Lower leg skin (tissue), 4 donors: Measurements from ENCODE around the gene PCBP1. TPM values are rescaled to one million over a fixed set of nuclear protein-coding genes. Genes with fewer than 3 reads are reported as not detected.
"Not testable (repeated sequence)": the region's sequence is repeated elsewhere in the genome, so short reads cannot be mapped to it uniquely, and the experiment has no call there.

Experiments
- DNase-seq, 2 donors: peaks; one replicate each; pipeline ENCODE4 v3.0.0-alpha.2; 2019; ENCODE audit warnings: low spot score in 2 of 2
- H3K4me3 ChIP-seq: fragments of 200-600 bp; sonication (generic); 2 replicates; pipeline ENCODE4 v1.5.1; 2017; ENCODE audit warnings: mild to moderate bottlenecking, low read depth; ENCODE audit not compliant: poor library complexity, severe bottlenecking
- POLR2A ChIP-seq, 2 donors: fragments of 450-650 bp; IDR thresholded peaks; one replicate each; pipeline ENCODE4 v1.6.1; 2016 to 2017; ENCODE audit warnings: antibody characterized with exemption in 2 of 2, mild to moderate bottlenecking in 1 of 2, moderate library complexity in 1 of 2
- WGBS, 2 donors: methylation state at CpG; one replicate each; pipeline ENCODE4 v1.1.5; 2018; 5-methylcytosine and 5-hydroxymethylcytosine counted together
- intact Hi-C: fragments of 100-400 bp; cut with DNase I; formaldehyde crosslinking; loops from one replicate; pipeline ENCODE4 v1.15.0; 2023; ENCODE audit warnings: low total_unique reads
- total RNA-seq, 4 donors: library from RNA; depleted of rRNA; stranded (reverse); fragments of >200 nt; gene quantifications; one replicate each; pipeline ENCODE4 v1.1.0, GENCODE V29; 2016
- TF ChIP-seq, protein P1 (sequence below), 3 donors: fragments of 450-650 bp; IDR thresholded peaks; one replicate each; pipeline ENCODE4 v1.5.1; 2016; ENCODE audit warnings: antibody characterized with exemption in 3 of 3, mild to moderate bottlenecking in 3 of 3, moderate library complexity in 2 of 3

The PCBP1 gene
- total RNA-seq, 4 donors from 2014 or later = 148 to 247 (median 186) TPM

DNA sequence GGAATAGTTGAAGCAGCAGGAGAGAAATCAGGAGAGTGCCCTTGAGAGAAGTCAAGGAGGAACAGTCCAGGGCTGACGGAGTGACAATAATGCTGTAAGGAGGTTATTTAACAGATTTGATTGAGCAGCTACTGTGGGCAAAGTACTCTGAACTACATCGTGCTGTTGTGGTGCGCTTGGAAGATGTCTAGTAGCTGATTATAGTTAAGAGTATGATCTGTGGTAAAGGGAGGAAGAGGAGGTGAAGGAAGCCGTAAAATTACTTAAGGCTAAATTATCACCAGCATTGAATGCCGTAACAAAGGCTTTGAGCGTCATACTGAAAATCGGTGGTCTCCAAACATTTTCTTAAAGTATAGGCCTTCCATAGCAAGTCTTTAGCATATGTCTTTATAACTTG is 4.5 kb downstream of the PCBP1 start:
- no peak for TF ChIP-seq POLR2A (IDR thresholded peaks at IDR 0.05)
- TF ChIP-seq, protein P1, sequence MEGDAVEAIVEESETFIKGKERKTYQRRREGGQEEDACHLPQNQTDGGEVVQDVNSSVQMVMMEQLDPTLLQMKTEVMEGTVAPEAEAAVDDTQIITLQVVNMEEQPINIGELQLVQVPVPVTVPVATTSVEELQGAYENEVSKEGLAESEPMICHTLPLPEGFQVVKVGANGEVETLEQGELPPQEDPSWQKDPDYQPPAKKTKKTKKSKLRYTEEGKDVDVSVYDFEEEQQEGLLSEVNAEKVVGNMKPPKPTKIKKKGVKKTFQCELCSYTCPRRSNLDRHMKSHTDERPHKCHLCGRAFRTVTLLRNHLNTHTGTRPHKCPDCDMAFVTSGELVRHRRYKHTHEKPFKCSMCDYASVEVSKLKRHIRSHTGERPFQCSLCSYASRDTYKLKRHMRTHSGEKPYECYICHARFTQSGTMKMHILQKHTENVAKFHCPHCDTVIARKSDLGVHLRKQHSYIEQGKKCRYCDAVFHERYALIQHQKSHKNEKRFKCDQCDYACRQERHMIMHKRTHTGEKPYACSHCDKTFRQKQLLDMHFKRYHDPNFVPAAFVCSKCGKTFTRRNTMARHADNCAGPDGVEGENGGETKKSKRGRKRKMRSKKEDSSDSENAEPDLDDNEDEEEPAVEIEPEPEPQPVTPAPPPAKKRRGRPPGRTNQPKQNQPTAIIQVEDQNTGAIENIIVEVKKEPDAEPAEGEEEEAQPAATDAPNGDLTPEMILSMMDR (IDR thresholded peaks at IDR 0.05) = no peak
- no peak for DNase-seq
- 85 to 88% methylated on average over 7 of the region's 7 CpGs for WGBS, 2 donors
- intact Hi-C loops = no loop called here
- H3K4me3 ChIP-seq = no peak overlapping the region

DNA sequence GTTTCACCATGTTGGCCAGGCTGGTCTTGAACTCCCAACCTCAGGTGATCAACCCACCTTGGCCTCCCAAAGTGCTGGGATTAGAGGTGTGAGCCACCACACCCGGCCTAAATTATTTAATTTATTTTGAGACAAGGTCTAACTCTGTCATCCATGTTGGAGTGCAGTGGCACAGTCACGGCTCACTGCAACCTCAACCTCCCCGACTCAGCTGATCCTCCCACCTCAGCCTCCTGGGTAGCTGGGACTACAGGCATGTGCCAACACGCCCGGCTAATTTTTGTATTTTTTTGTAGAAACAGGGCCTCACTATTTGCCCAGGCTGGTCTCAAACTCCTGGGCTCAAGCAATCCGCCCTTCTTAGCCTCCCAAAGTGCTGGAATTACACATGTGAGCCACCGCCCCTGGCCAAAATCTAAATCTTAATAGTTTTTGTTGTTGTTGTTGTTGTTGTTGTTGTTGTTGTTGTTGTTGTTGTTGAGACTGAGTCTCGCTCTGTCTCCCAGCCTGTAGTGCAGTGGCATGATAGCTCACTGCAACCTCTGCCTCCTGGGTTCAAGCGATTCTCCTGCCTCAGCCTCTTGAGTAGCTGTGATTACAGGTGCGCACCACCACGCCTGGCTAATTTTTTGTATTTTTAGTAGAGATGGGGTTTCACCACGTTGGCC is 5.4 kb downstream of the PCBP1 start:
- H3K4me3 ChIP-seq, intact Hi-C loops: not testable (repeated sequence)
- WGBS, 2 donors = 91 to 95% methylated on average over 12 of the region's 12 CpGs
- DNase-seq = peak in 1 of 2 donors; percentile 62

DNA sequence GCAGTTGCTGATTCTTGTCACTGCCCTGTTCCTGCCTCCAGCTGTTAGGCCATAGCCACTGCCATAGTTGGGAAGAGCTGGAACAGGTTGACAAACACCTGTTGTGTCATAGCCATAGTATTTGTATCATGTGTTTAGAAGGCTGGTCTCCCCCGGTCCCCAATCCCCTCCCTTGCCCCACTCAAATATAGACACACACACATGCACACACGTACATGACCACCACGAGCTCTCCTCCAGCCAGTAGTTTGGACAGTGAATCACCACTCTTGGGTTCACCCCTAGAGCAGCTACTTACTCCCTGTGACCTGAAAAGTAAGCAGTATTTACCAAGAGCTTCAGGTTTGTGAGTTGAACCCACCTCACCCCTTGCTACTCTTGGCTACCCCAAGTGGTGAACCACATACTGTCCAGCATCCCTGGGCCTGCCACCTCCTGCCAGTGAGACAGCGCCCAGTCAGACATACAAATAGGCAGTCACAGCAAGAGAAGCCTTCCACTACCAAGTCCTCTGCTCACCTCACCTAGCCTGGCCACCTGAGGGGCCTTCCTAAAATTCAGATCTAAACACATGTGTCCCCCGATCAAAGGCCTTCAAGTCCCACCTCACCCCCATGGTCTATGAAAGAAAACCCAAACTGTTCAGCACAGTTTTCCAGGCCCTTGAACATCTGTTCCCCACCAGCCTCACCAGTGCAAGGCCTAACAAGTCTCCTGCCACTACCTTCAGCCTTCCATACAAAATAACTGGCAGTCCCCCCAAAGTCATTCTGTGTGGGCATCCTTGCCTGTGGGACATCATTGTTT is 7.1 kb downstream of the PCBP1 start:
- intact Hi-C loops = no loop called here
- 90 to 94% methylated on average over 5 of the region's 5 CpGs for WGBS, 2 donors
- DNase-seq = peak in 1 of 2 donors; percentile 84
- H3K4me3 ChIP-seq = no peak overlapping the region
- TF ChIP-seq, protein P1 (IDR thresholded peaks at IDR 0.05) = no peak
- TF ChIP-seq POLR2A (IDR thresholded peaks at IDR 0.05) = no peak

DNA sequence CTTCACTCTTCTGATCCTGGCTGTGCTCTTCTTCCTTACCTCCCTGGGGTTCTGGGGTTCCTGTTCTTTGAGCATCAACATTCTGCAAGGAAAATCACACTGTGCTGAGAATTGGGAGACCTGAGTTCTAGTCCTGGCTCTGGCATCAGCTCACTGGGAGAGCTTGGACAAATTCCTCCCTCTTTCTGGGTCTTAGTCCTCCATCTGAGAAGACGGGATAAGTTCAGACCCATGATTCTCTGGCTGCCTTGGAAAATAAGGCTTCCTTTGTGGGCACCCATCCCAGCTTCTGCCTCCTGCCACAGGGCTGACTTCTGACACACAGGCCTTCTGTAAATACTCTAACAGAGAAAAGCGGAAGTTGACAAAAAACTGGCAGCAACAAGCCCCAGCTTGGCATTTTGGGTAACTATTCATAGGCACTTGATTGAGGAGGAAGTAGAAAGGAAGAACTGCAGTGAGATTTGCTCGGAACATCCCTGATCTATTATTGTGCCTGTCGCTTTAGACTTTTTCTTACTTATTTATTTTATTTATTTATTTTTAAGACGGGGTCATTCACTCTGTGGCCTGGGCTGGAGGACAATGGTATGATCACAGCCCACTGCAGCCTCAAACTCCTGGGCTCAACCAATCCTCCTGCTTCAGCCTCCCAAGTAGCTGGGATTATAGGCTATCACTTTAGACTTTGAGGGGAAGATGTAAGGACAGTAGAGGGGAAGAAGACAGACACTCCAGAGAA is 7.9 kb downstream of the PCBP1 start:
- peak in 1 of 2 donors; percentile 21 for TF ChIP-seq POLR2A (IDR thresholded peaks at IDR 0.05)
- TF ChIP-seq, protein P1 (IDR thresholded peaks at IDR 0.05) = no peak
- no peak overlapping the region for H3K4me3 ChIP-seq
- 9 to 17% methylated on average over 5 of the region's 5 CpGs for WGBS, 2 donors
- intact Hi-C loops = no loop called here
- DNase-seq = peak; percentile 81 to 91

GRCh38 chr2:70095720-70096670 is 8.7 kb downstream of the PCBP1 start:
- TF ChIP-seq, protein P1 (IDR thresholded peaks at IDR 0.05) = no peak
- no peak for TF ChIP-seq POLR2A (IDR thresholded peaks at IDR 0.05)
- intact Hi-C loops = no loop called here
- peak in 1 of 2 donors; percentile 83 for DNase-seq
- WGBS, 2 donors = 90 to 91% methylated on average over 16 of the region's 16 CpGs
- no peak overlapping the region for H3K4me3 ChIP-seq
